Panc1 (cell line): Measurements from ENCODE around the gene TOGARAM2.

Experiments
- POLR2AphosphoS5 ChIP-seq: IDR thresholded peaks from 2 replicates; pipeline ENCODE4 v1.6.1; 2012; ENCODE audit warnings: mild to moderate bottlenecking, low read depth, low read length, moderate library complexity
- TF ChIP-seq, protein P1 (sequence below): fragments of 450-650 bp; IDR thresholded peaks from 2 replicates; pipeline ENCODE4 v1.5.1; 2017; ENCODE audit warnings: mild to moderate bottlenecking

DNA sequence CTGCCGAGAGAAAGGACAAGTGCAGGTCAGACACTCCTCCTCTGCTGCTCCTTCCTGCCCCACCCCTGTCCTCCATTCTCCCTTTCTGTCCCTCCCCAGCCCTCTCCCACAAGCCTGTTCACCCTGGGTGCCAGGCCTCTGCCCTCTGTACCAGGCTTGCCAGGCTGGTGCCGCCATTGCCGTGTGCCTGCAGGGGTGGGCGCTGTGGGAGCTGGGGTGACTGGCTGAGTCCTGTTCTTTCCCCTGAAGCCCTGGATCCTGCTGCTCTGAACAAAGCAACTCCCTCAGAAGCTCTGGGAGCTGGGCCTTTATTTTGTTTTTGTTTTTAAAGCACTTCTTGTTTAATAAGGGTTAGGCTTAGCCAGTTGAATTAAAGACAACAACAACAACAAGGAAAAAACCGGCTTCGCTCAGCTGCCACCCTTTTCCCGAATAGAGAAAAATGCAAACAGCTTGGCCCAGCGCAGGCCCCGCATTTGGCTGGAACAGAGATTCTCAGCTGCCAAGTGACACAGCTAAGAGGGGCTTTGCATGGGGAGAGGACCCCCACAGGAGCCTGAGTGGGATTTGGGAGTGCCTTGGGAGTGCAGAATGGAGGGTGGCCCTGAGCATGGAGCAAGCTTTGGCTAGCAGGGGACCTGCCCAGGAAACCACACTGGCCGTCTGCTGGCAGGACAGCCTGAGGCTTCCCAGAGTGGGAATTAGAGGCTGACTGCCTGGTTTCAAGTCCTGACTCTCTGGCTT lies 84.1 kb downstream of the TOGARAM2 start:
- no peak for TF ChIP-seq POLR2AphosphoS5
- TF ChIP-seq, protein P1, sequence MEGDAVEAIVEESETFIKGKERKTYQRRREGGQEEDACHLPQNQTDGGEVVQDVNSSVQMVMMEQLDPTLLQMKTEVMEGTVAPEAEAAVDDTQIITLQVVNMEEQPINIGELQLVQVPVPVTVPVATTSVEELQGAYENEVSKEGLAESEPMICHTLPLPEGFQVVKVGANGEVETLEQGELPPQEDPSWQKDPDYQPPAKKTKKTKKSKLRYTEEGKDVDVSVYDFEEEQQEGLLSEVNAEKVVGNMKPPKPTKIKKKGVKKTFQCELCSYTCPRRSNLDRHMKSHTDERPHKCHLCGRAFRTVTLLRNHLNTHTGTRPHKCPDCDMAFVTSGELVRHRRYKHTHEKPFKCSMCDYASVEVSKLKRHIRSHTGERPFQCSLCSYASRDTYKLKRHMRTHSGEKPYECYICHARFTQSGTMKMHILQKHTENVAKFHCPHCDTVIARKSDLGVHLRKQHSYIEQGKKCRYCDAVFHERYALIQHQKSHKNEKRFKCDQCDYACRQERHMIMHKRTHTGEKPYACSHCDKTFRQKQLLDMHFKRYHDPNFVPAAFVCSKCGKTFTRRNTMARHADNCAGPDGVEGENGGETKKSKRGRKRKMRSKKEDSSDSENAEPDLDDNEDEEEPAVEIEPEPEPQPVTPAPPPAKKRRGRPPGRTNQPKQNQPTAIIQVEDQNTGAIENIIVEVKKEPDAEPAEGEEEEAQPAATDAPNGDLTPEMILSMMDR = no peak
